GM10266 (cell line): ENCODE data around the gene EEFSEC.
"Not testable (repeated sequence)": the region's sequence is repeated elsewhere in the genome, so short reads cannot be mapped to it uniquely, and the experiment has no call there.

Experiments
- DNase-seq: peaks from one replicate; pipeline ENCODE4 v3.0.0; 2012; ENCODE audit errors: extremely low spot score
- TF ChIP-seq, protein P1 (sequence below): IDR thresholded peaks from 2 replicates; pipeline ENCODE4 v1.5.1; 2012; ENCODE audit warnings: mild to moderate bottlenecking, low read depth; ENCODE audit not compliant: control insufficient read depth, insufficient read depth; ENCODE audit errors: missing control alignments

The EEFSEC gene

DNA sequence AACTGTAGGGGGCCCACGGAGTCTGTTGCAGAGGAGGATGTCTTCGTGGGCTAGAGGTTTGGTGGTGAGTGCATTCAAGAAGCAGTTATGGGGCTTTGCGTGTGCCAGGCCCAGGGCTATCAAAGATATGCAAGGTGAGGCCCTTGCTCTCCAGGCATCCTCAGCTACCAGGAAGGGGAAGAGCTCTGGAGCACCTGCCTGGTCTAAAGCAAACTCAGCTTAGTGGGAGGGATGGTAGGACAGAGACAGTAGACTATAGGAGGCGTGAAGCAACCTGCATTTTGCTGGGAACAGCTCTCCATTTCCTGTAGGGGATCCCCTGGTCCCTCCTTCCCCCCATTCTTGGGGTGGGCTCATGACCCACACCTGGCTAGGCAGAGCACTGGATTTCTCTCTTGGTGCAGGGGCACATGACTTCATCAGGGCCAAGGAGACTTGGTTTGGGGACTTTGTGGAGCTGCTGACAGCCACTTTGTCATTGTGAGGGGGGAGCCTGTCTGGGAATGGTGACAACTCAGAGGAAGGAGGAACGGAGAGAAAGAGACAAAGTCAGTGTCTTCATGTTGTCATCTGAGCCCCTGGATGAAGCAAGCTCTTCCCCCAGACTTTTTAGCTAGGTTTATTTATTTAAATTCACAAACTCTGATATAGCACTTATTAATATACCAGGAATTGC is 8.6 kb upstream of the EEFSEC start:
- DNase-seq = no peak

DNA sequence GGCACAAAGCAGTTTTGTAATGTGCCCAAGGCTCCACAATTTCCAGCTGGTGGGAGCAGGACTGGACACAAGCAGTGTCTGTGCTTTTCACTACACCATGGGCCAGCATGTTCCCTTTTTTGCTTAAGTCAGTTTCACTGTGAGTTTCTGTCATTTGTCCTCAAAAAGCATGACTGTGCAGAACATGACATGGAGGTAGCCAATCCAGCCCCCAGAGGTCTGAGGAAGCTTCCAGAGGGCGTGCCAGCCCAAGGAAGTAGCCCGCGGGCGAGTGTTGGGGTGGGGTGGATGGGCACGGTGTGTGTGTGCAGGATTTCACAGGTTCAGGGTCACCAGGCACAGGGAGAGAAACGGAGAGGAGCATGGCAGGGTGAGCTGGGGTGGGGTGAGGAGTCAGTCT is 8.0 kb upstream of the EEFSEC start:
- TF ChIP-seq, protein P1, sequence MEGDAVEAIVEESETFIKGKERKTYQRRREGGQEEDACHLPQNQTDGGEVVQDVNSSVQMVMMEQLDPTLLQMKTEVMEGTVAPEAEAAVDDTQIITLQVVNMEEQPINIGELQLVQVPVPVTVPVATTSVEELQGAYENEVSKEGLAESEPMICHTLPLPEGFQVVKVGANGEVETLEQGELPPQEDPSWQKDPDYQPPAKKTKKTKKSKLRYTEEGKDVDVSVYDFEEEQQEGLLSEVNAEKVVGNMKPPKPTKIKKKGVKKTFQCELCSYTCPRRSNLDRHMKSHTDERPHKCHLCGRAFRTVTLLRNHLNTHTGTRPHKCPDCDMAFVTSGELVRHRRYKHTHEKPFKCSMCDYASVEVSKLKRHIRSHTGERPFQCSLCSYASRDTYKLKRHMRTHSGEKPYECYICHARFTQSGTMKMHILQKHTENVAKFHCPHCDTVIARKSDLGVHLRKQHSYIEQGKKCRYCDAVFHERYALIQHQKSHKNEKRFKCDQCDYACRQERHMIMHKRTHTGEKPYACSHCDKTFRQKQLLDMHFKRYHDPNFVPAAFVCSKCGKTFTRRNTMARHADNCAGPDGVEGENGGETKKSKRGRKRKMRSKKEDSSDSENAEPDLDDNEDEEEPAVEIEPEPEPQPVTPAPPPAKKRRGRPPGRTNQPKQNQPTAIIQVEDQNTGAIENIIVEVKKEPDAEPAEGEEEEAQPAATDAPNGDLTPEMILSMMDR = no peak
- no peak for DNase-seq

More for the DNA sequence above, 8.6 kb upstream of the EEFSEC start:
- TF ChIP-seq, protein P1 = no peak

DNA sequence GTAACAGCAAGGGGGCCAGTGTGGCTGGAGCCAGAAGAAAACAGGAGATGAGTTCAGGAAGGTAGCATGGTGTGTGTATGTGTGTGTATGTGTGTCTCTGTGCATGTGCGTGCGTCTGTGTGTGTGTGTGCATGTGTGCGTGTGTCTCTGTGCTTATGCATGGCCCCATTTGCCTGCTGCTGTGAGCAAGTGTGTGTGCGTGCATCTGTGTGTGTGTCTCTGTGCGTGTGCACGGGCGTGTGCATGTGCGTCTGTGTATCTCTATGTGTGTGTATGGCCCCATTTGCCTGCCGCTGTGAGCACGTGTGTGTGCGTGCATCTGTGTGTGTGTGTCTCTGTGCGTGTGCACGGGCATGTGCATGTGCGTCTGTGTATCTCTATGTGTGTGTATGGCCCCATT is 7.1 kb upstream of the EEFSEC start:
- DNase-seq = no peak
- TF ChIP-seq, protein P1 = no peak

GRCh38 chr3:128149650-128150049 is 3.6 kb upstream of the EEFSEC start:
- TF ChIP-seq, protein P1 = no peak
- no peak for DNase-seq

- TF ChIP-seq, protein P1 = no peak
- no peak for DNase-seq
Measured at GRCh38 chr3:128151758-128152274, 1.5 kb upstream of the EEFSEC start.

- TF ChIP-seq, protein P1 = no peak
- DNase-seq = no peak
Measured at GRCh38 chr3:128152419-128153155, 694 bp upstream of the EEFSEC start.

DNA sequence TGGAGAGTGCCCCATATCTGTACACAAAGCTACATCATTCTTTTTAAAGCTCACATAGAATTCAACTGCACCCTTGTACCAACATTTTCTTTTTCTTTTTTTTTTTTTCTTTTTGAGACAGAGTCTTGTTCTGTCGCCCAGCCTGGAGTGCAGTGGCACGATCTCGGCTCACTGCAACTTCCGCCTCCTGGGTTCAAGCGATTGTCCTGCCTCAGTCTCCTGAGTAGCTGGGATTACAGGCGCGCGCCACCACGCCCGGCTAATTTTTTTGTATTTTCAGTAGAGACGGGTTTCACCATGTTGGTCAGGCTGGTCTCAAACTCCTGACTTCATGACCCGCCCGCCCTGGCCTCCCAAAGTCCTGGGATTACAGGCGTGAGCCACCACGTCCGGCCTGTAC is 1.1 kb downstream of the EEFSEC start:
- not testable (repeated sequence) for DNase-seq
